GM19351 (cell line): ENCODE results near the gene ATP1A1.

Experiments
- ATAC-seq: cut with Tn5 transposase; IDR thresholded peaks from one replicate; pipeline ENCODE4 v1.9.1; 2021; ENCODE audit warnings: mild to moderate bottlenecking, moderate library complexity; ENCODE audit not compliant: unreplicated experiment

The ATP1A1 gene

GRCh38 chr1:116412480-116412798, 39.4 kb downstream of the ATP1A1 start:
- no peak for ATAC-seq

GRCh38 chr1:116412898-116413297, 39.9 kb downstream of the ATP1A1 start:
- no peak for ATAC-seq

- ATAC-seq, result no peak
These were observed 40.4 kb downstream of the ATP1A1 start for GRCh38 chr1:116413414-116413813.

- no peak for ATAC-seq
These were observed 41.3 kb downstream of the ATP1A1 start for GRCh38 chr1:116414364-116414763.

- no peak for ATAC-seq
These were observed 42.2 kb downstream of the ATP1A1 start for GRCh38 chr1:116415200-116415698.

GRCh38 chr1:116415699-116416533, 42.9 kb downstream of the ATP1A1 start:
- no peak for ATAC-seq

GRCh38 chr1:116416854-116417513, 43.9 kb downstream of the ATP1A1 start:
- ATAC-seq, result no peak

- no peak for ATAC-seq
These were observed 44.6 kb downstream of the ATP1A1 start for GRCh38 chr1:116417678-116418077.

GRCh38 chr1:116418091-116418830, 45.2 kb downstream of the ATP1A1 start:
- ATAC-seq, result peak; percentile 87

- ATAC-seq, result no peak
These were observed 47.6 kb downstream of the ATP1A1 start for GRCh38 chr1:116420417-116421200.

- ATAC-seq, result no peak
These were observed 51.4 kb downstream of the ATP1A1 start for GRCh38 chr1:116424438-116424837.

- ATAC-seq, result no peak
These were observed 51.8 kb downstream of the ATP1A1 start for GRCh38 chr1:116424863-116425262.

- ATAC-seq, result no peak
These were observed 52.9 kb downstream of the ATP1A1 start for GRCh38 chr1:116425987-116426386.

GRCh38 chr1:116426401-116426800, 53.4 kb downstream of the ATP1A1 start:
- no peak for ATAC-seq

- ATAC-seq, result no peak
These were observed 55.5 kb downstream of the ATP1A1 start for GRCh38 chr1:116428576-116428975.

- ATAC-seq, result no peak
These were observed 56.9 kb downstream of the ATP1A1 start for GRCh38 chr1:116429821-116430374.

GRCh38 chr1:116431870-116432500, 58.9 kb downstream of the ATP1A1 start:
- ATAC-seq, result no peak

- no peak for ATAC-seq
These were observed 59.7 kb downstream of the ATP1A1 start for GRCh38 chr1:116432655-116433265.
